ENCODE measurements around the gene SKIC8. TPM values are rescaled to one million over a fixed set of nuclear protein-coding genes. Genes with fewer than 3 reads are reported as not detected.

SKIC8 gene
- total and polyA plus RNA-seq, 2 of the 13 experiments (the other 11 are each of a cell fraction or from before 2014, with no cell fraction given), result 69.5 to 70.6 TPM

- WGBS (ENCODE audit: low lambda C conversion rate), result 12% methylated on average over 5 of the region's 6 CpGs
- no TSS peak for BruUV-seq (replicated peaks)
Measured at GRCh38 chr15:78234515-78235040, 64.8 kb downstream of the SKIC8 start, which contains the start of gene ACSBG1. ACSBG1 (minus strand) TSS chr15:78234565; CDS start chr15:78234501, 64 bp downstream.

More at GRCh38 chr15:78234515-78235040, 64.8 kb downstream of the SKIC8 start, which contains the start of gene ACSBG1:
- in situ Hi-C loops (cut with HindIII; ENCODE audit: extremely low pct_ligation_motif_present, low pct_unique_long_range_greater_than_20kb) (loop anchor here (25.0 kb wide), 1 partner anchor 272 kb away; no protein-coding TSS in a partner anchor), intact Hi-C loops (cut with micrococcal nuclease; ENCODE audit: unreplicated experiment) (no loop called here)
- Histone ChIP-seq H4K20me1 (ENCODE audit: insufficient read depth, low read length) (no peaks in the 10 kb centered on the region), H3K4me3 (replicated peaks in 1 of 3; ENCODE audit: insufficient read depth in 1 of 3, low read depth in 2 of 3, low read length in 3 of 3) (no peak within 1 kb of the TSS), H3K27ac (ENCODE audit: extremely low read length, insufficient read depth, low read length) (no peak within 1 kb of the TSS), H3K36me3 (replicated peaks in 1 of 2; ENCODE audit: control insufficient read depth in 1 of 2, insufficient read depth in 2 of 2, low read length in 2 of 2) (no peaks in the 10 kb centered on the region), H2AFZ (ENCODE audit: low read length) (no peak within 1 kb of the TSS), H3K79me2 (ENCODE audit: insufficient read depth, low read length) (no peaks in the 10 kb centered on the region), H3K27me3 (ENCODE audit: control insufficient read depth in 1 of 2, insufficient read depth in 2 of 2, low read length in 2 of 2) (peaks cover 3 to 32% of the 10 kb centered on the region in 2 experiments; a peak in 3 of 5 replicates), H3K9ac (ENCODE audit: insufficient read depth, low read depth, low read length) (no peak within 1 kb of the TSS), H3K4me1 (ENCODE audit: insufficient read depth, low read length) (no peaks in the 10 kb centered on the region), H3K9me3 (ENCODE audit: low read length) (no peaks in the 10 kb centered on the region), H3K4me2 (ENCODE audit: low read depth, low read length) (no peak within 1 kb of the TSS)
- FAIRE-seq, result no peak
- ChIA-PET POLR2A (no interaction called here), CTCF (ENCODE audit: low intra/inter-chr PET ratio, low total read pairs) (no interaction called here)
- ATAC-seq, result no peak
- no peak for TF ChIP-seq ZNF10 (CRISPR knock-in tag; IDR thresholded peaks at IDR 0.05; ENCODE audit: borderline replicate concordance, low read depth)
- no peak for TF ChIP-seq TOE1 (CRISPR knock-in tag; IDR thresholded peaks at IDR 0.05)
- TF ChIP-seq ZNF703 (CRISPR knock-in tag; IDR thresholded peaks at IDR 0.05; ENCODE audit: borderline replicate concordance), result no peak
- TF ChIP-seq ZNF263 (CRISPR knock-in tag; IDR thresholded peaks at IDR 0.05), result no peak
- TF ChIP-seq ZNF530 (CRISPR knock-in tag; IDR thresholded peaks at IDR 0.05; ENCODE audit: low read depth), result no peak
- no peak for TF ChIP-seq MIER3 (CRISPR knock-in tag; IDR thresholded peaks at IDR 0.05; ENCODE audit: borderline replicate concordance)
- no peak for TF ChIP-seq ZNF414 (CRISPR knock-in tag; IDR thresholded peaks at IDR 0.05)
- no peak for TF ChIP-seq CHCHD3 (CRISPR knock-in tag; IDR thresholded peaks at IDR 0.05)
- TF ChIP-seq ZNF746 (CRISPR knock-in tag; IDR thresholded peaks at IDR 0.05), result no peak
- TF ChIP-seq, protein P1, sequence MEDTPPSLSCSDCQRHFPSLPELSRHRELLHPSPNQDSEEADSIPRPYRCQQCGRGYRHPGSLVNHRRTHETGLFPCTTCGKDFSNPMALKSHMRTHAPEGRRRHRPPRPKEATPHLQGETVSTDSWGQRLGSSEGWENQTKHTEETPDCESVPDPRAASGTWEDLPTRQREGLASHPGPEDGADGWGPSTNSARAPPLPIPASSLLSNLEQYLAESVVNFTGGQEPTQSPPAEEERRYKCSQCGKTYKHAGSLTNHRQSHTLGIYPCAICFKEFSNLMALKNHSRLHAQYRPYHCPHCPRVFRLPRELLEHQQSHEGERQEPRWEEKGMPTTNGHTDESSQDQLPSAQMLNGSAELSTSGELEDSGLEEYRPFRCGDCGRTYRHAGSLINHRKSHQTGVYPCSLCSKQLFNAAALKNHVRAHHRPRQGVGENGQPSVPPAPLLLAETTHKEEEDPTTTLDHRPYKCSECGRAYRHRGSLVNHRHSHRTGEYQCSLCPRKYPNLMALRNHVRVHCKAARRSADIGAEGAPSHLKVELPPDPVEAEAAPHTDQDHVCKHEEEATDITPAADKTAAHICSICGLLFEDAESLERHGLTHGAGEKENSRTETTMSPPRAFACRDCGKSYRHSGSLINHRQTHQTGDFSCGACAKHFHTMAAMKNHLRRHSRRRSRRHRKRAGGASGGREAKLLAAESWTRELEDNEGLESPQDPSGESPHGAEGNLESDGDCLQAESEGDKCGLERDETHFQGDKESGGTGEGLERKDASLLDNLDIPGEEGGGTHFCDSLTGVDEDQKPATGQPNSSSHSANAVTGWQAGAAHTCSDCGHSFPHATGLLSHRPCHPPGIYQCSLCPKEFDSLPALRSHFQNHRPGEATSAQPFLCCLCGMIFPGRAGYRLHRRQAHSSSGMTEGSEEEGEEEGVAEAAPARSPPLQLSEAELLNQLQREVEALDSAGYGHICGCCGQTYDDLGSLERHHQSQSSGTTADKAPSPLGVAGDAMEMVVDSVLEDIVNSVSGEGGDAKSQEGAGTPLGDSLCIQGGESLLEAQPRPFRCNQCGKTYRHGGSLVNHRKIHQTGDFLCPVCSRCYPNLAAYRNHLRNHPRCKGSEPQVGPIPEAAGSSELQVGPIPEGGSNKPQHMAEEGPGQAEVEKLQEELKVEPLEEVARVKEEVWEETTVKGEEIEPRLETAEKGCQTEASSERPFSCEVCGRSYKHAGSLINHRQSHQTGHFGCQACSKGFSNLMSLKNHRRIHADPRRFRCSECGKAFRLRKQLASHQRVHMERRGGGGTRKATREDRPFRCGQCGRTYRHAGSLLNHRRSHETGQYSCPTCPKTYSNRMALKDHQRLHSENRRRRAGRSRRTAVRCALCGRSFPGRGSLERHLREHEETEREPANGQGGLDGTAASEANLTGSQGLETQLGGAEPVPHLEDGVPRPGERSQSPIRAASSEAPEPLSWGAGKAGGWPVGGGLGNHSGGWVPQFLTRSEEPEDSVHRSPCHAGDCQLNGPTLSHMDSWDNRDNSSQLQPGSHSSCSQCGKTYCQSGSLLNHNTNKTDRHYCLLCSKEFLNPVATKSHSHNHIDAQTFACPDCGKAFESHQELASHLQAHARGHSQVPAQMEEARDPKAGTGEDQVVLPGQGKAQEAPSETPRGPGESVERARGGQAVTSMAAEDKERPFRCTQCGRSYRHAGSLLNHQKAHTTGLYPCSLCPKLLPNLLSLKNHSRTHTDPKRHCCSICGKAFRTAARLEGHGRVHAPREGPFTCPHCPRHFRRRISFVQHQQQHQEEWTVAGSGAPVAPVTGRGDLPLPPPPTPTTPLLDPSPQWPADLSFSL (CRISPR knock-in tag; IDR thresholded peaks at IDR 0.05), result no peak
- no peak for TF ChIP-seq NFE2L2 (IDR thresholded peaks at IDR 0.05; ENCODE audit: low read length)
- TF ChIP-seq CEBPB (IDR thresholded peaks at IDR 0.05; ENCODE audit: borderline replicate concordance, low read depth, low read length), result no peak
- TF ChIP-seq SALL1 (CRISPR knock-in tag; IDR thresholded peaks at IDR 0.05), result no peak
- no peak for TF ChIP-seq ZFP62 (CRISPR knock-in tag; IDR thresholded peaks at IDR 0.05)
- TF ChIP-seq XRCC5 (optimal IDR thresholded peaks at IDR 0.05; ENCODE audit: low read length), result no peak
- no peak for TF ChIP-seq HNRNPK (IDR thresholded peaks at IDR 0.05; ENCODE audit: low read depth, low read length, poor library complexity, severe bottlenecking)
- no peak for TF ChIP-seq KLF6 (CRISPR knock-in tag; IDR thresholded peaks at IDR 0.05)
- no peak for TF ChIP-seq SCMH1 (CRISPR knock-in tag; IDR thresholded peaks at IDR 0.05; ENCODE audit: borderline replicate concordance)
- no peak for DNase-seq (ENCODE audit: low spot score)
